GM18861 (cell line): Measurements from ENCODE around the gene JPT1.
"Not testable (repeated sequence)": the region's sequence is repeated elsewhere in the genome, so short reads cannot be mapped to it uniquely, and the experiment has no call there.

Experiments
- ATAC-seq: cut with Tn5 transposase; IDR thresholded peaks from one replicate; pipeline ENCODE4 v1.9.1; 2021; ENCODE audit not compliant: unreplicated experiment

Gene JPT1

GRCh38 chr17:75158480-75158879 is 4.2 kb upstream of the JPT1 start:
- ATAC-seq: not testable (repeated sequence)

GRCh38 chr17:75155191-75155601 is 884 bp upstream of the JPT1 start:
- no peak for ATAC-seq

GRCh38 chr17:75153780-75154194 is 525 bp downstream of the JPT1 start:
- ATAC-seq: peak; percentile 13

GRCh38 chr17:75152922-75153779 is 1.2 kb downstream of the JPT1 start:
- ATAC-seq: no peak

GRCh38 chr17:75152523-75152921 is 1.8 kb downstream of the JPT1 start:
- ATAC-seq: no peak

GRCh38 chr17:75151930-75152329 is 2.4 kb downstream of the JPT1 start:
- ATAC-seq: no peak

GRCh38 chr17:75147878-75148546 is 6.3 kb downstream of the JPT1 start:
- ATAC-seq: no peak

- ATAC-seq: no peak
These were observed 7.7 kb downstream of the JPT1 start for GRCh38 chr17:75146592-75146991.

GRCh38 chr17:75144816-75145512 is 9.3 kb downstream of the JPT1 start:
- no peak for ATAC-seq

- ATAC-seq: no peak
These were observed 11.9 kb downstream of the JPT1 start for GRCh38 chr17:75142236-75142971.

- no peak for ATAC-seq
These were observed 15.8 kb downstream of the JPT1 start for GRCh38 chr17:75138519-75138918.

- not testable (repeated sequence) for ATAC-seq
These were observed 16.6 kb downstream of the JPT1 start for GRCh38 chr17:75137762-75138161.

GRCh38 chr17:75135946-75136345 is 18.4 kb downstream of the JPT1 start:
- no peak for ATAC-seq

- ATAC-seq: no peak
These were observed 18.9 kb downstream of the JPT1 start for GRCh38 chr17:75135452-75135851.

- ATAC-seq: not testable (repeated sequence)
These were observed 20.5 kb downstream of the JPT1 start for GRCh38 chr17:75133607-75134347.

- ATAC-seq: no peak
These were observed 21.3 kb downstream of the JPT1 start for GRCh38 chr17:75133001-75133400.

- not testable (repeated sequence) for ATAC-seq
These were observed 22.0 kb downstream of the JPT1 start for GRCh38 chr17:75132018-75133000.

GRCh38 chr17:75131278-75132017 is 22.9 kb downstream of the JPT1 start, which contains the start of gene NT5C:
TSS of gene NT5C (minus strand) at chr17:75131742. CDS start at chr17:75131707, 35 bp downstream.
- ATAC-seq: peak; percentile 66
